Cardiac ventricle fibroblast (primary cell): ENCODE results near the gene FOXD4L5. TPM values are rescaled to one million over a fixed set of nuclear protein-coding genes. Genes with fewer than 3 reads are reported as not detected.

Experiments used
- total RNA-seq: library from RNA; depleted of rRNA; stranded (reverse); fragments of >200 nt; gene quantifications from 2 replicates; pipeline ENCODE4 v1.2.3, GENCODE V29; 2015

Gene FOXD4L5
- total RNA-seq, result 0.37 TPM in 1 of 2 replicates, not detected in the other

GRCh38 chr9:65285109-65285508 is at the start of gene FOXD4L5:
Gene FOXD4L5 (minus strand): TSS chr9:65285209. CDS start chr9:65284377, 832 bp downstream.

